ENCODE results near the gene SLCO4C1. TPM values are rescaled to one million over a fixed set of nuclear protein-coding genes. Genes with fewer than 3 reads are reported as not detected.

Gene SLCO4C1
- total and polyA plus RNA-seq, 9 of the 15 experiments (the other 6 are each of a cell fraction or from before 2014, with no cell fraction given) = 0.04 to 1.1 (median 0.13) TPM; not detected in 1

DNA sequence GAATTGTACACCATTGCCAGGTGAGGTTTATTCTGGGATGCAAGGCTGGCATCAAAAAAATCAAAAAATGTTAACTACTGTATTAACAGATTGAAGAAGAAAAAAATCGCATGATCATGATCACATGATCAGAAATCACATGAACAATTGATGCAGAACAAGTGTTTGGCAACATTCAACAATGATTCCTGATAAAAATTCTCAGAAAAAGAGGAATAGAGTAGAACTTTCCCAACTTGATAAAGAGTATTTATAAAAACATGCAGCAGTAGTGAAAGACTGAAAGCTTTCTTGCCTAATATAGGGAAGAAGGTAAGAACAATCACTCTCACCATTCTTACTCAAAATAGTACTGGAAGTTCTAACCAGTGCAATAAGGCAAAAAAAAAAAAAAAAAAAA lies 16.4 kb downstream of the SLCO4C1 start:
- H2AFZ ChIP-seq (ENCODE audit: low read depth, low read length) = no peak overlapping the region
- intact Hi-C loops (cut with micrococcal nuclease) = no loop called here
- no peak for FAIRE-seq
- TF ChIP-seq TFE3 (CRISPR knock-in tag; IDR thresholded peaks at IDR 0.05) = peak; percentile 40; the same call in 1 of the 2 replicates
- TF ChIP-seq, protein P1, sequence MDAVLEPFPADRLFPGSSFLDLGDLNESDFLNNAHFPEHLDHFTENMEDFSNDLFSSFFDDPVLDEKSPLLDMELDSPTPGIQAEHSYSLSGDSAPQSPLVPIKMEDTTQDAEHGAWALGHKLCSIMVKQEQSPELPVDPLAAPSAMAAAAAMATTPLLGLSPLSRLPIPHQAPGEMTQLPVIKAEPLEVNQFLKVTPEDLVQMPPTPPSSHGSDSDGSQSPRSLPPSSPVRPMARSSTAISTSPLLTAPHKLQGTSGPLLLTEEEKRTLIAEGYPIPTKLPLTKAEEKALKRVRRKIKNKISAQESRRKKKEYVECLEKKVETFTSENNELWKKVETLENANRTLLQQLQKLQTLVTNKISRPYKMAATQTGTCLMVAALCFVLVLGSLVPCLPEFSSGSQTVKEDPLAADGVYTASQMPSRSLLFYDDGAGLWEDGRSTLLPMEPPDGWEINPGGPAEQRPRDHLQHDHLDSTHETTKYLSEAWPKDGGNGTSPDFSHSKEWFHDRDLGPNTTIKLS (IDR thresholded peaks at IDR 0.05; ENCODE audit: borderline replicate concordance, low read depth) = no peak
- no peak for DNase-seq (ENCODE audit: extremely low read depth in 1 of 4, low spot score in 3 of 4)
- no peak overlapping the region for H3K4me3 ChIP-seq
- no peaks in the 10 kb centered on the region for H3K27me3 ChIP-seq (ENCODE audit: control insufficient read depth in 2 of 2, insufficient read depth in 2 of 2, low read length in 2 of 2)
- no peak overlapping the region for H3K4me2 ChIP-seq (ENCODE audit: insufficient read depth, low read length)
- CTCF ChIA-PET (ENCODE audit: low intra/inter-chr PET ratio) = no interaction called here
- no peaks in the 10 kb centered on the region for H3K9me1 ChIP-seq (ENCODE audit: control insufficient read depth, insufficient read depth, low read length)
- POLR2A ChIA-PET = no interaction called here
- H4K20me1 ChIP-seq (replicated peaks; ENCODE audit: control insufficient read depth, insufficient read depth, low read length) = no peaks in the 10 kb centered on the region
- BruUV-seq (replicated peaks) = no TSS peak
- H3K9me3 ChIP-seq (replicated peaks; ENCODE audit: control insufficient read depth, insufficient read depth, low read depth, low read length) = no peaks in the 10 kb centered on the region
- H3K27ac ChIP-seq (ENCODE audit: extremely low read depth, low read depth, low read length) = no peak overlapping the region
- no peak for ATAC-seq
- H3K79me2 ChIP-seq (ENCODE audit: control insufficient read depth, insufficient read depth, low read length) = no peaks in the 10 kb centered on the region
- H3K9ac ChIP-seq (ENCODE audit: insufficient read depth in 1 of 2, low read depth in 2 of 2, low read length in 2 of 2) = no peak overlapping the region
- H3K4me1 ChIP-seq (replicated peaks in 1 of 2; ENCODE audit: control insufficient read depth in 2 of 2, insufficient read depth in 2 of 2, low read length in 2 of 2) = no peaks in the 10 kb centered on the region
- in situ Hi-C loops (cut with MboI) = no loop called here
- H3K36me3 ChIP-seq (ENCODE audit: control insufficient read depth, insufficient read depth, low read length) = no peaks in the 10 kb centered on the region
- 0% methylated on average over 1 of the region's 1 CpG for WGBS (ENCODE audit: insufficient coverage, low coverage, missing lambda C conversion rate)

GRCh38 chr5:102278231-102278630 lies 17.9 kb downstream of the SLCO4C1 start:
- no peaks in the 10 kb centered on the region for H3K27me3 ChIP-seq (ENCODE audit: control insufficient read depth in 2 of 2, insufficient read depth in 2 of 2, low read length in 2 of 2)
- no peaks in the 10 kb centered on the region for H3K79me2 ChIP-seq (ENCODE audit: control insufficient read depth, insufficient read depth, low read length)
- no peaks in the 10 kb centered on the region for H4K20me1 ChIP-seq (replicated peaks; ENCODE audit: control insufficient read depth, insufficient read depth, low read length)
- no peak overlapping the region for H3K4me2 ChIP-seq (ENCODE audit: insufficient read depth, low read length)
- H3K36me3 ChIP-seq (ENCODE audit: control insufficient read depth, insufficient read depth, low read length) = no peaks in the 10 kb centered on the region
- no peaks in the 10 kb centered on the region for H3K9me3 ChIP-seq (replicated peaks; ENCODE audit: control insufficient read depth, insufficient read depth, low read depth, low read length)
- 0% methylated on average over 2 of the region's 2 CpGs for WGBS (ENCODE audit: insufficient coverage, low coverage, missing lambda C conversion rate)
- BruUV-seq (replicated peaks) = no TSS peak
- POLR2A ChIA-PET = no interaction called here
- intact Hi-C loops (cut with micrococcal nuclease) (no loop called here), in situ Hi-C loops (cut with MboI) (no loop called here)
- H2AFZ ChIP-seq (ENCODE audit: low read depth, low read length) = no peak overlapping the region
- H3K4me1 ChIP-seq (replicated peaks in 1 of 2; ENCODE audit: control insufficient read depth in 2 of 2, insufficient read depth in 2 of 2, low read length in 2 of 2) = no peaks in the 10 kb centered on the region
- CTCF ChIA-PET (ENCODE audit: low intra/inter-chr PET ratio) = no interaction called here
- no peak overlapping the region for H3K4me3 ChIP-seq
- H3K9ac ChIP-seq (ENCODE audit: insufficient read depth in 1 of 2, low read depth in 2 of 2, low read length in 2 of 2) = no peak overlapping the region
- DNase-seq (ENCODE audit: extremely low read depth in 1 of 4, low spot score in 3 of 4) (no peak), FAIRE-seq (no peak), ATAC-seq (no peak)
- no peaks in the 10 kb centered on the region for H3K9me1 ChIP-seq (ENCODE audit: control insufficient read depth, insufficient read depth, low read length)
- H3K27ac ChIP-seq (ENCODE audit: extremely low read depth, low read depth, low read length) = no peak overlapping the region
- no peak for TF ChIP-seq ZNF444 (CRISPR knock-in tag; IDR thresholded peaks at IDR 0.05)
- TF ChIP-seq KLF10 (CRISPR knock-in tag; IDR thresholded peaks at IDR 0.05) = no peak
- TF ChIP-seq, protein P2, sequence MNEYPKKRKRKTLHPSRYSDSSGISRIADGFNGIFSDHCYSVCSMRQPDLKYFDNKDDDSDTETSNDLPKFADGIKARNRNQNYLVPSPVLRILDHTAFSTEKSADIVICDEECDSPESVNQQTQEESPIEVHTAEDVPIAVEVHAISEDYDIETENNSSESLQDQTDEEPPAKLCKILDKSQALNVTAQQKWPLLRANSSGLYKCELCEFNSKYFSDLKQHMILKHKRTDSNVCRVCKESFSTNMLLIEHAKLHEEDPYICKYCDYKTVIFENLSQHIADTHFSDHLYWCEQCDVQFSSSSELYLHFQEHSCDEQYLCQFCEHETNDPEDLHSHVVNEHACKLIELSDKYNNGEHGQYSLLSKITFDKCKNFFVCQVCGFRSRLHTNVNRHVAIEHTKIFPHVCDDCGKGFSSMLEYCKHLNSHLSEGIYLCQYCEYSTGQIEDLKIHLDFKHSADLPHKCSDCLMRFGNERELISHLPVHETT (CRISPR knock-in tag; conservative IDR thresholded peaks at IDR 0.05 in 1 of 2, IDR thresholded peaks at IDR 0.05 in 1 of 2) = no peak
- no peak for TF ChIP-seq LEF1 (IDR thresholded peaks at IDR 0.05)
- no peak for TF ChIP-seq NR1H2 (CRISPR knock-in tag; IDR thresholded peaks at IDR 0.05)
- TF ChIP-seq POU5F1 (IDR thresholded peaks at IDR 0.05; ENCODE audit: borderline replicate concordance, low read depth, low read length, partially characterized antibody) = no peak
- TF ChIP-seq GTF2A2 (tag; IDR thresholded peaks at IDR 0.05) = no peak
- no peak for TF ChIP-seq TCF7L2 (IDR thresholded peaks at IDR 0.05; ENCODE audit: low read depth, low read length)

Measured in K562 (cell line).